ENCODE data around the gene CRYAA.

CRYAA gene

DNA sequence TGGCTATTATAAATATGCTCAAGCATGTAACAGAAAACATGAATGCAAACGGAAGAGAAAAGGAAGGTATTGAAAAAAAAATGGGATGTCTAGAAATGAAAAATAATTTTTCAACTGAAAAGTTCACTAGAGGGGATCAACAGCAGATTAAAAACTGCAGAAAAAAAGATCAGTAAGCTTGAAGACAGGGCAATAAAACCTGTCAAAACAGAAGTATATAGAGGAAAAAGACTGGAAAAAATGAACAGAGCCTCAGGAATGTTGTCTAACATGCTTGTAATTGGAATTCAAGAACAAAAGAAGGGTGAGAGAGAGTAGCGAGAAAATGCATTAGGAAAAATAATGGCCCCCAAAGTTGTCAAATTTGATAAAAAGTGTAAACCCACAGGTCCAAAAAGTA, 29.6 kb downstream of the CRYAA start:
- H3K79me1 ChIP-seq (ENCODE audit: low read length) = no peaks in the 10 kb centered on the region
- no peak overlapping the region for H3K4ac ChIP-seq (ENCODE audit: low read depth, low read length)
- WGBS (ENCODE audit: extremely low coverage, insufficient coverage, low lambda C conversion rate) = no CpG with 5 or more reads among the region's 2 CpGs
- no peak overlapping the region for H3K56ac ChIP-seq (ENCODE audit: low read length)
- H3K4me3 ChIP-seq (ENCODE audit: low read length) = no peak overlapping the region
- H3K27me3 ChIP-seq (ENCODE audit: insufficient read depth, low read length, poor library complexity) = no peaks in the 10 kb centered on the region
- no peak overlapping the region for H2BK120ac ChIP-seq (ENCODE audit: low read depth, low read length)
- H2BK15ac ChIP-seq (replicated peaks; ENCODE audit: low read depth) = no peak overlapping the region
- H3K4me2 ChIP-seq (ENCODE audit: low read length) = no peak overlapping the region
- no peak overlapping the region for H2BK5ac ChIP-seq (ENCODE audit: low read length)
- H3K36me3 ChIP-seq (ENCODE audit: control insufficient read depth, insufficient read depth, low read length) = no peaks in the 10 kb centered on the region
- DNase-seq = no peak
- no peak overlapping the region for H4K5ac ChIP-seq (ENCODE audit: low read length)
- no peak overlapping the region for H4K8ac ChIP-seq (ENCODE audit: low read depth, low read length)
- H3K4me1 ChIP-seq (ENCODE audit: control insufficient read depth, low read depth, low read length) = no peaks in the 10 kb centered on the region
- no peak overlapping the region for H2AK5ac ChIP-seq (ENCODE audit: low read length)
- H3K23ac ChIP-seq (ENCODE audit: low read length) = no peak overlapping the region
- H3K9ac ChIP-seq (ENCODE audit: low read length) = no peak overlapping the region
- H3K79me2 ChIP-seq (ENCODE audit: control insufficient read depth, insufficient read depth, low read length) = no peaks in the 10 kb centered on the region
- no peak overlapping the region for H3K18ac ChIP-seq (ENCODE audit: low read length)
- H3K27ac ChIP-seq (ENCODE audit: low read depth, low read length) = no peak overlapping the region

DNA sequence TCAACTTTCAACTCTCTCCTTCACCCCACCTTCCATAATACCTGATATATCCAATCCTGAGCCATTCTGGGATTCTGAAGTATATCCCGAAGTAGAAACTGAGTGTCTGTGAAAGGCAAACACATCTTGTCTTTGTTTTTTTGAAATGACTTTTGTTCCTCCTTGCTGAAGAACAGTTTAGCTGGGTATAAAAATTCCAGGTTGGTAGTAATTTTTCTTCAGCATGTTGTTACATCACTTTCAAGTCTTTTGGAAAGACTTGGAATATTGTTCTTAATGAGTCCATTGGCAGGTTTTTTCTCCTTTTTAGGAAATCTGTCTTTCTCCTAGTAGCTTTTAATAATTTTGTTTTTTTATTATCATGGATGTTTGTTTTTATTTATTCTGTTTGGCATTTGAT, 32.7 kb downstream of the CRYAA start:
- H3K4me3 ChIP-seq (ENCODE audit: low read length) = no peak overlapping the region
- H3K4me1 ChIP-seq (ENCODE audit: control insufficient read depth, low read depth, low read length) = no peaks in the 10 kb centered on the region

DNA sequence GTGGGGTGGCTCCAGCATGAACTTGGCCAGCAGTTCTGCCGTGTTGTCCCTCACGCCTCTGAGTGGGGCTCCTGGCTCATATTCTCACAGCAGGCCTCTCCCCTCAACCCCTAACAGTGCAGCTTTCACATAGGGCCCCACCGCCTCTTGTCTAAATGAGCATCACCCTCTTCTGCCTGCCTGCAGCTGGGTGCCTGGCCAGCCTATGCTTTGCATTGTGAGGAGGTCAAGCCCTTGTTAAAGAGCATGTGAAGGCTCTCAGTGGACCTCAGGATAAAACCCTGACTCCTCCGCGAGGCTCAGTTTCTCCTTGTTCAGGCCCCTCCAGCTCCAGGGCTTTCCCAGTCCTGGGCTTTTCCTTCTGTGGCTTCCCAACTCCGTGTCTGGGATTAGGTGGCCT, 34.8 kb downstream of the CRYAA start:
- no peak for DNase-seq
- Histone ChIP-seq H2BK15ac (replicated peaks; ENCODE audit: low read depth) (no peak overlapping the region), H3K4me3 (ENCODE audit: low read length) (no peak overlapping the region), H3K79me2 (ENCODE audit: control insufficient read depth, insufficient read depth, low read length) (no peaks in the 10 kb centered on the region), H3K23ac (ENCODE audit: low read length) (no peak overlapping the region), H4K8ac (ENCODE audit: low read depth, low read length) (no peak overlapping the region), H4K5ac (ENCODE audit: low read length) (no peak overlapping the region), H3K4me2 (ENCODE audit: low read length) (no peak overlapping the region), H3K4ac (ENCODE audit: low read depth, low read length) (no peak overlapping the region), H3K18ac (ENCODE audit: low read length) (no peak overlapping the region), H2BK5ac (ENCODE audit: low read length) (no peak overlapping the region), H3K4me1 (ENCODE audit: control insufficient read depth, low read depth, low read length) (peaks cover 3% of the 10 kb centered on the region), H3K27ac (ENCODE audit: low read depth, low read length) (no peak overlapping the region), H3K56ac (ENCODE audit: low read length) (no peak overlapping the region), H3K79me1 (ENCODE audit: low read length) (no peaks in the 10 kb centered on the region), H2AK5ac (ENCODE audit: low read length) (no peak overlapping the region), H3K36me3 (ENCODE audit: control insufficient read depth, insufficient read depth, low read length) (no peaks in the 10 kb centered on the region), H2BK120ac (ENCODE audit: low read depth, low read length) (no peak overlapping the region), H3K9ac (ENCODE audit: low read length) (no peak overlapping the region), H3K27me3 (ENCODE audit: insufficient read depth, low read length, poor library complexity) (no peaks in the 10 kb centered on the region)
- WGBS (ENCODE audit: extremely low coverage, insufficient coverage, low lambda C conversion rate) = no CpG with 5 or more reads among the region's 6 CpGs

More for the DNA sequence above, 32.7 kb downstream of the CRYAA start:
- no peak overlapping the region for H3K9ac ChIP-seq (ENCODE audit: low read length)
- no peak overlapping the region for H3K18ac ChIP-seq (ENCODE audit: low read length)
- no peak for DNase-seq
- H2BK5ac ChIP-seq (ENCODE audit: low read length) = no peak overlapping the region
- H3K79me2 ChIP-seq (ENCODE audit: control insufficient read depth, insufficient read depth, low read length) = no peaks in the 10 kb centered on the region
- H3K4ac ChIP-seq (ENCODE audit: low read depth, low read length) = no peak overlapping the region
- H4K5ac ChIP-seq (ENCODE audit: low read length) = no peak overlapping the region
- no peak overlapping the region for H3K23ac ChIP-seq (ENCODE audit: low read length)
- no CpG with 5 or more reads among the region's 1 CpG for WGBS (ENCODE audit: extremely low coverage, insufficient coverage, low lambda C conversion rate)
- H2BK15ac ChIP-seq (replicated peaks; ENCODE audit: low read depth) = no peak overlapping the region
- H3K56ac ChIP-seq (ENCODE audit: low read length) = no peak overlapping the region
- no peak overlapping the region for H3K27ac ChIP-seq (ENCODE audit: low read depth, low read length)
- H4K8ac ChIP-seq (ENCODE audit: low read depth, low read length) = no peak overlapping the region
- no peak overlapping the region for H3K4me2 ChIP-seq (ENCODE audit: low read length)
- H3K79me1 ChIP-seq (ENCODE audit: low read length) = no peaks in the 10 kb centered on the region
- no peak overlapping the region for H2BK120ac ChIP-seq (ENCODE audit: low read depth, low read length)
- no peak overlapping the region for H2AK5ac ChIP-seq (ENCODE audit: low read length)
- no peaks in the 10 kb centered on the region for H3K27me3 ChIP-seq (ENCODE audit: insufficient read depth, low read length, poor library complexity)
- no peaks in the 10 kb centered on the region for H3K36me3 ChIP-seq (ENCODE audit: control insufficient read depth, insufficient read depth, low read length)

DNA sequence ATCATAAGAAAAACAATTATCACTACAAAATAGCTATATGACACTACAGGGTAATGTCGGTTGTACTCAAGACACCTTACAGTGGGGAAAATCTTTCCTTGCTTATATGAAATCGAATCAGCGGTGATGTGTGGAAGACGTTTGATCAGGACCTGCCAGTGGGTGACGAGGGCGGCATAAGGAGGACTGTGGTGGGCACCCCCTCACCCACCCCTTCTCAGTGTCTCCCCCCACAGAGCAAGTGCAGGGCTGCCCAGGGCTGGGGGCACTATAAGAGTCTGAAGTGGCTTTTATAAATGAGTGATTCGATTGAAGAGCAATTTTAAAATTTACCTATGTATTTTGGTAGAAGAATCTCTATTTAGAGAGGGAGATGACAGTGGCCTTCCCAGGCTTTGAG, 35.8 kb downstream of the CRYAA start:
- Histone ChIP-seq H3K4me3 (ENCODE audit: low read length) (no peak overlapping the region), H3K27ac (ENCODE audit: low read depth, low read length) (no peak overlapping the region), H2BK15ac (replicated peaks; ENCODE audit: low read depth) (no peak overlapping the region), H3K36me3 (ENCODE audit: control insufficient read depth, insufficient read depth, low read length) (no peaks in the 10 kb centered on the region), H3K79me2 (ENCODE audit: control insufficient read depth, insufficient read depth, low read length) (no peaks in the 10 kb centered on the region), H2BK5ac (ENCODE audit: low read length) (no peak overlapping the region), H3K27me3 (ENCODE audit: insufficient read depth, low read length, poor library complexity) (no peaks in the 10 kb centered on the region), H3K23ac (ENCODE audit: low read length) (no peak overlapping the region), H3K4me1 (ENCODE audit: control insufficient read depth, low read depth, low read length) (peaks cover 3% of the 10 kb centered on the region), H2AK5ac (ENCODE audit: low read length) (no peak overlapping the region), H2BK120ac (ENCODE audit: low read depth, low read length) (no peak overlapping the region), H3K79me1 (ENCODE audit: low read length) (no peaks in the 10 kb centered on the region), H3K18ac (ENCODE audit: low read length) (no peak overlapping the region), H3K9ac (ENCODE audit: low read length) (no peak overlapping the region), H3K56ac (ENCODE audit: low read length) (no peak overlapping the region), H3K4me2 (ENCODE audit: low read length) (no peak overlapping the region), H3K4ac (ENCODE audit: low read depth, low read length) (no peak overlapping the region), H4K5ac (ENCODE audit: low read length) (no peak overlapping the region), H4K8ac (ENCODE audit: low read depth, low read length) (no peak overlapping the region)
- WGBS (ENCODE audit: extremely low coverage, insufficient coverage, low lambda C conversion rate) = no CpG with 5 or more reads among the region's 7 CpGs
- no peak for DNase-seq

DNA sequence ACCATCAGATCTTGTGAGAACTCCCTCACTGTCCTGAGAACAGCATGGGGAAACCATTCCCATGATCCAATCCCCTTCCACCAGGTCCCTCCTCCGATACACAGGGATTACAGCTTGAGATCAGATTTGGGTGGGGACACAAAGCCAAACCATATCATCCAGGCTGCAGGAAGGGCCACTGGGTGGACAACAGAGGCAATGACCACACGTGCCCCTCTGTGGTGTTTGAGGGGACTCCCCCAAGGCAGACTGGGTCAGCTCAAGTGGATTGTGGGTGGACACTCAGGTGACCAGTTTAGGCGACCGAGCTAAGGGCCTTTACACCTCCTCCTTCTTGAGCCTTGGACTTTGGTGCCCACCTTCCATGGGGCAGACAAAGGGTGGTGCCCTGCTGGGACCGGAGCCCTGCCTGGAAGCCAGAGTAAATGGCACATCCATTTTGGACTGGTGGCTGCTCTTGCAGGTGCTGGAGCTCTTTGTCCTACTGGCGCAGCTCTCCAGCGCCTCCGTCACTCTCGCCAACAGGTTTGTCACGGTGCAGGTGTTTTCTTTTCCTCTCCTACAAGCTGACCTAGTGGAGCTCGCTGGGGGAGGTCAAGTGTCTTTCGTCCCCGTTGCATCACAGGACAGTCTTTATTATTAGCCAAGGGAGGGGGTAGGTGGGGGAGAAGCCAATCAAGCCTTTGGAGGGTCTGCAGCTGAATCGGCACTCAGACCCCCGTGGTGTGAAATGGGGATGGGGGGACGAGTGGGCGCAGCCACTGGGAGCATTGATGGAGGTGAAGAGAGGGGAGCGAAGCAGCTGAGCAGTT, 37.6 kb downstream of the CRYAA start:
- Histone ChIP-seq H3K79me2 (ENCODE audit: control insufficient read depth, insufficient read depth, low read length) (no peaks in the 10 kb centered on the region), H4K5ac (ENCODE audit: low read length) (no peak overlapping the region), H3K4ac (ENCODE audit: low read depth, low read length) (no peak overlapping the region), H3K27me3 (ENCODE audit: insufficient read depth, low read length, poor library complexity) (no peaks in the 10 kb centered on the region), H3K23ac (ENCODE audit: low read length) (no peak overlapping the region), H3K79me1 (ENCODE audit: low read length) (no peaks in the 10 kb centered on the region), H2BK15ac (replicated peaks; ENCODE audit: low read depth) (no peak overlapping the region), H3K4me2 (ENCODE audit: low read length) (no peak overlapping the region), H3K4me1 (ENCODE audit: control insufficient read depth, low read depth, low read length) (peaks cover 3% of the 10 kb centered on the region), H2BK5ac (ENCODE audit: low read length) (no peak overlapping the region), H3K27ac (ENCODE audit: low read depth, low read length) (no peak overlapping the region), H3K56ac (ENCODE audit: low read length) (no peak overlapping the region), H2BK120ac (ENCODE audit: low read depth, low read length) (no peak overlapping the region), H3K9ac (ENCODE audit: low read length) (no peak overlapping the region), H3K36me3 (ENCODE audit: control insufficient read depth, insufficient read depth, low read length) (no peaks in the 10 kb centered on the region), H2AK5ac (ENCODE audit: low read length) (no peak overlapping the region), H3K18ac (ENCODE audit: low read length) (no peak overlapping the region), H3K4me3 (ENCODE audit: low read length) (no peak overlapping the region), H4K8ac (ENCODE audit: low read depth, low read length) (no peak overlapping the region)
- no CpG with 5 or more reads among the region's 18 CpGs for WGBS (ENCODE audit: extremely low coverage, insufficient coverage, low lambda C conversion rate)
- DNase-seq = no peak

DNA sequence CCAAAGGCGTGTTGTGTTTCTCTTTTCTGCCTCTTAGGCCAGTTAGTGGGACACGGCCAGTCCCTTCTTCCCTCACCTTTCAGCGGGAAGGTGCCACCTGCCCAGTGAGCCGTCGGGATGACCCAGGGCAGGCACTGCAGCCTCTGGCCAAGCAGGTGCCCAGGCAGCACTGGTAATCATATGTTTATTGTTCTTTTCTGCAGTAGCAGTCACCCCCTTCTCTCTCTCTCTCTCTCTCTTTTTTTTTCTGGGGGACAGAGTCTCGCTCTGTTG, 38.2 kb downstream of the CRYAA start:
- no peak overlapping the region for H3K4me3 ChIP-seq (ENCODE audit: low read length)
- no peaks in the 10 kb centered on the region for H3K27me3 ChIP-seq (ENCODE audit: insufficient read depth, low read length, poor library complexity)
- H3K56ac ChIP-seq (ENCODE audit: low read length) = no peak overlapping the region
- H3K27ac ChIP-seq (ENCODE audit: low read depth, low read length) = no peak overlapping the region
- no peak overlapping the region for H3K18ac ChIP-seq (ENCODE audit: low read length)
- no peak overlapping the region for H2AK5ac ChIP-seq (ENCODE audit: low read length)
- DNase-seq = no peak
- H3K4me1 ChIP-seq (ENCODE audit: control insufficient read depth, low read depth, low read length) = peaks cover 3% of the 10 kb centered on the region
- no CpG with 5 or more reads among the region's 6 CpGs for WGBS (ENCODE audit: extremely low coverage, insufficient coverage, low lambda C conversion rate)
- H4K8ac ChIP-seq (ENCODE audit: low read depth, low read length) = no peak overlapping the region
- no peaks in the 10 kb centered on the region for H3K79me1 ChIP-seq (ENCODE audit: low read length)
- no peak overlapping the region for H3K4me2 ChIP-seq (ENCODE audit: low read length)
- H2BK15ac ChIP-seq (replicated peaks; ENCODE audit: low read depth) = no peak overlapping the region
- no peaks in the 10 kb centered on the region for H3K79me2 ChIP-seq (ENCODE audit: control insufficient read depth, insufficient read depth, low read length)
- H2BK120ac ChIP-seq (ENCODE audit: low read depth, low read length) = no peak overlapping the region
- H3K4ac ChIP-seq (ENCODE audit: low read depth, low read length) = no peak overlapping the region
- no peak overlapping the region for H3K23ac ChIP-seq (ENCODE audit: low read length)
- no peak overlapping the region for H4K5ac ChIP-seq (ENCODE audit: low read length)
- H3K36me3 ChIP-seq (ENCODE audit: control insufficient read depth, insufficient read depth, low read length) = no peaks in the 10 kb centered on the region
- H2BK5ac ChIP-seq (ENCODE audit: low read length) = no peak overlapping the region
- H3K9ac ChIP-seq (ENCODE audit: low read length) = no peak overlapping the region

Data from mesendoderm (in vitro differentiated cells).